VCaP (cell line): ENCODE measurements around the gene TMEM86B.

ENCODE experiments used
- H3K27ac ChIP-seq: fragments of 450-650 bp; 2 replicates; pipeline ENCODE4 v1.5.1; 2017
- CTCF ChIP-seq: fragments of 450-650 bp; conservative IDR thresholded peaks from 2 replicates; pipeline ENCODE4 v1.5.1; 2017; ENCODE audit warnings: mild to moderate bottlenecking, moderate library complexity

Gene TMEM86B

GRCh38 chr19:55270172-55270942 lies 41.8 kb upstream of the TMEM86B start:
- no peak for TF ChIP-seq CTCF
- no peak overlapping the region for H3K27ac ChIP-seq

DNA sequence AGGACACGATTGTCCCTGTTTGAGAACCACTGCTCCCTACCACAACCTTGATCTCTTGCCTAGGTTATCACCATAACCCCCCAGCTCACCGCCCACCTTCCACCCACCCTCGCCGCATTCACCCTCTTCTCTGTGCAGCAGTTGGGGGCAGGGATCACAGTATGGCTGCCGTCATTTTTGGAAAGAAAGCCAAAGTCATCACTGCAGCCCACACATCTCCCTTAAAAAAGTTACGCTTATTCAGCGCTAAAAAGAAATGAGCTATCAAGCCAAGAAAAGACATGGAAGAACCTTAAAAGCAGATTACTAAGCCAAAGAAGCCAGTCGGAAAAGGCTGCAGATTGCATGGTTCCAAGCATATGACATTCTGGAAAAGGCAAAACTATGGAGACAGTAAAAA lies 40.7 kb upstream of the TMEM86B start:
- no peak for TF ChIP-seq CTCF
- H3K27ac ChIP-seq: no peak overlapping the region

DNA sequence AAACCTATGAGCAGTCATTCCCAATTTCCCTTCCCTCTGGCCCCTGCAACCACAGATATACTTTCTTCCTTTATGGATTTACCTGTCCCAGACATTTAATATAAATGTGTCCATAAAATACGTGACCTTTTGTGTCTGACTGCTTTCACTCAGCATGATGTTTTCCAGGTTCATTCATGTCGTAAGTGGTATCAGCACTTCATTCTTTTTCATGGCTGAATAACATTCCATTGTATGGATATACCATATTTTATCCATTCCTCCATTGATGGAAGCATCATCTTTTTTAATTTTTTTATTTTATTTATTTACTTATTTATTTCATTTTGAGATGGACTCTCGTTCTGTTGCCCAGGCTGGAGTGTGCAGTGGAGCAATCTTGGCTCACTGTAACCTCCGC lies 38.3 kb upstream of the TMEM86B start:
- H3K27ac ChIP-seq: no peak overlapping the region
- TF ChIP-seq CTCF: no peak

DNA sequence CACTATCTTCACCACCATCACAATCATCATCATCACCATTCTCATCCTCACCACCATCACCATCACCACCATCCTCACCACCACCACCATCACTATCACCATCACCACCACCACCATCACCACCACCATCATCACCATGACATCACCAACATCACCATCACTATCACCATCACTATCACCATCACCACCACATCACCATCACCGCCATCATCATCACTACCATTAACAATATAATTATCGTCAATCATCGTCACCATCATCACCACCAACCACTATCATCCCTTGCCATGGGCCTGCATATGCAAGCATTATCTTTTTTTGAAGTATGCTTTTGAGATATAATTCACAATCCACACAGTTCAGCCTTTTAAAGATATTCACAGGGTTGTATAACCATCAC lies 37.8 kb upstream of the TMEM86B start:
- H3K27ac ChIP-seq: no peak overlapping the region
- no peak for TF ChIP-seq CTCF

- TF ChIP-seq CTCF: no peak
- no peak overlapping the region for H3K27ac ChIP-seq
Observed at GRCh38 chr19:55265723-55266386, 37.3 kb upstream of the TMEM86B start.

- no peak for TF ChIP-seq CTCF
- no peak overlapping the region for H3K27ac ChIP-seq
Observed at GRCh38 chr19:55265173-55265572, 36.6 kb upstream of the TMEM86B start.

DNA sequence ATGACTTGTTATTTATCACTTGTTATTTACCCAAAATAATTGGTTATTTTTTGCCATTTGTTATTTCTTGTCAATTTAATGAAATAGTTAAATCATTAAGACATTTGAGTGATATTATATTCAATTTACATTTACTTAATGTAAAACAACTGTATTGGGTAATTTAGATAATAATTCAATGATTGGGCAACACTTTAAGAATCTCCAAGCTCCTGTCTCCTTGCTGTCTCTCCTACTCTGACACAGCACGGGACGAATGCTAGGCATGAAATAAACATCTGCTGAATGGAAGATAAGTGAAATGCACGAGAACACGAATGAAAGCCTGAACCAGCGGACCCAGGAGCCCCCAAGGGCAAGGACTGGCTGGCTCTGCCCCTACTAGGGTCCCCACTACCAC lies 36.0 kb upstream of the TMEM86B start:
- H3K27ac ChIP-seq: no peak overlapping the region
- TF ChIP-seq CTCF: no peak
